ENCODE measurements around the gene TMIE. TPM values are rescaled to one million over a fixed set of nuclear protein-coding genes. Genes with fewer than 3 reads are reported as not detected.

TMIE gene
- total RNA-seq, 1 experiment from 2014 or later, result 6.5 TPM

GRCh38 chr3:46680298-46680826 is 20.8 kb upstream of the TMIE start:
- Histone ChIP-seq H3K79me2 (ENCODE audit: low read depth) (no peaks in the 10 kb centered on the region), H2AFZ (no peak overlapping the region), H3K4me1 (replicated peaks; ENCODE audit: insufficient read depth) (no peaks in the 10 kb centered on the region), H3K4me3 (no peak overlapping the region), H4K20me1 (ENCODE audit: insufficient read depth) (no peaks in the 10 kb centered on the region), H3K36me3 (ENCODE audit: low read depth) (no peaks in the 10 kb centered on the region), H3F3A (ENCODE audit: insufficient read depth, low read depth) (no peaks in the 10 kb centered on the region), H3K27me3 (ENCODE audit: insufficient read depth, low read depth) (no peaks in the 10 kb centered on the region), H3K27ac (no peak overlapping the region), H3K9me3 (ENCODE audit: insufficient read depth, low read depth) (no peaks in the 10 kb centered on the region), H3K4me2 (no peak overlapping the region), H3K9me2 (ENCODE audit: insufficient read depth) (no peaks in the 10 kb centered on the region)
- POLR2A ChIA-PET (ENCODE audit: unreplicated experiment), result interaction anchor here (0.6 kb wide), 1 partner anchor 120 kb away, joined by 3 read pairs; no protein-coding TSS in a partner anchor
- no peak for DNase-seq
- intact Hi-C loops (cut with micrococcal nuclease; ENCODE audit: unreplicated experiment), result no loop called here
- TF ChIP-seq EZH2 (IDR thresholded peaks at IDR 0.05; ENCODE audit: low read depth) (no peak), CTCF (conservative IDR thresholded peaks at IDR 0.05) (no peak)
- no TSS peak for BruUV-seq (replicated peaks)
- CTCF ChIA-PET, result no interaction called here

GRCh38 chr3:46681387-46681786 is 19.8 kb upstream of the TMIE start:
- H3K4me3 ChIP-seq, result no peak overlapping the region
- no peaks in the 10 kb centered on the region for H3K36me3 ChIP-seq (ENCODE audit: low read depth)
- no peak for DNase-seq
- H3K9me2 ChIP-seq (ENCODE audit: insufficient read depth), result no peaks in the 10 kb centered on the region
- no peaks in the 10 kb centered on the region for H4K20me1 ChIP-seq (ENCODE audit: insufficient read depth)
- no TSS peak for BruUV-seq (replicated peaks)
- H3K27ac ChIP-seq, result no peak overlapping the region
- ChIA-PET POLR2A (ENCODE audit: unreplicated experiment) (no interaction called here), CTCF (no interaction called here)
- no peaks in the 10 kb centered on the region for H3K79me2 ChIP-seq (ENCODE audit: low read depth)
- intact Hi-C loops (cut with micrococcal nuclease; ENCODE audit: unreplicated experiment), result no loop called here
- no peaks in the 10 kb centered on the region for H3F3A ChIP-seq (ENCODE audit: insufficient read depth, low read depth)
- H3K27me3 ChIP-seq (ENCODE audit: insufficient read depth, low read depth), result no peaks in the 10 kb centered on the region
- no peaks in the 10 kb centered on the region for H3K4me1 ChIP-seq (replicated peaks; ENCODE audit: insufficient read depth)
- no peak overlapping the region for H3K4me2 ChIP-seq
- no peaks in the 10 kb centered on the region for H3K9me3 ChIP-seq (ENCODE audit: insufficient read depth, low read depth)
- no peak for TF ChIP-seq EZH2 (IDR thresholded peaks at IDR 0.05; ENCODE audit: low read depth)
- TF ChIP-seq CTCF (conservative IDR thresholded peaks at IDR 0.05), result no peak
- H2AFZ ChIP-seq, result no peak overlapping the region

GRCh38 chr3:46681856-46682540 is 19.2 kb upstream of the TMIE start:
- intact Hi-C loops (cut with micrococcal nuclease; ENCODE audit: unreplicated experiment), result no loop called here

More at GRCh38 chr3:46681856-46682540, 19.2 kb upstream of the TMIE start:
- H3F3A ChIP-seq (ENCODE audit: insufficient read depth, low read depth), result no peaks in the 10 kb centered on the region
- no peaks in the 10 kb centered on the region for H3K36me3 ChIP-seq (ENCODE audit: low read depth)
- no peak for DNase-seq
- no peaks in the 10 kb centered on the region for H3K4me1 ChIP-seq (replicated peaks; ENCODE audit: insufficient read depth)
- H3K9me2 ChIP-seq (ENCODE audit: insufficient read depth), result no peaks in the 10 kb centered on the region
- no TSS peak for BruUV-seq (replicated peaks)
- H4K20me1 ChIP-seq (ENCODE audit: insufficient read depth), result no peaks in the 10 kb centered on the region
- H3K27me3 ChIP-seq (ENCODE audit: insufficient read depth, low read depth), result no peaks in the 10 kb centered on the region
- TF ChIP-seq EZH2 (IDR thresholded peaks at IDR 0.05; ENCODE audit: low read depth), result no peak
- TF ChIP-seq CTCF (conservative IDR thresholded peaks at IDR 0.05), result no peak
- CTCF ChIA-PET, result no interaction called here
- H3K4me3 ChIP-seq, result no peak overlapping the region
- H3K4me2 ChIP-seq, result no peak overlapping the region
- no peak overlapping the region for H3K27ac ChIP-seq
- POLR2A ChIA-PET (ENCODE audit: unreplicated experiment), result interaction anchor here (0.5 kb wide), 1 partner anchor 10 kb away, joined by 3 read pairs; no protein-coding TSS in a partner anchor
- H3K9me3 ChIP-seq (ENCODE audit: insufficient read depth, low read depth), result no peaks in the 10 kb centered on the region
- no peak overlapping the region for H2AFZ ChIP-seq
- no peaks in the 10 kb centered on the region for H3K79me2 ChIP-seq (ENCODE audit: low read depth)

Measured in PC-9 (cell line).